PC-3 (cell line): ENCODE data around the gene LMBRD1. TPM values are rescaled to one million over a fixed set of nuclear protein-coding genes. Genes with fewer than 3 reads are reported as not detected.

Experiments used
- ATAC-seq: fragments of 200-7000 bp; cut with Tn5 transposase; 2 replicates; pipeline ENCODE4 v1.9.1; 2020; ENCODE audit warnings: mild to moderate bottlenecking, moderate library complexity
- BruUV-seq: library from RNA; stranded (reverse); fragments of 400-500 nt; replicated peaks from 2 replicates; lab custom pipeline; 2021; lab: Mats Ljungman, UMichigan
- CTCF ChIA-PET: fragments of 300-600 bp; sonication (Branson Sonifier 250); formaldehyde crosslinking; loops from one replicate; lab custom pipeline; 2022; ENCODE audit warnings: antibody characterized with exemption; lab: Charles Lee
- POLR2A ChIA-PET: fragments of 300-600 bp; sonication (Branson Sonifier 250); formaldehyde crosslinking; loops from one replicate; lab custom pipeline; 2022; ENCODE audit warnings: antibody characterized with exemption; ENCODE audit not compliant: unreplicated experiment; lab: Charles Lee
- DNase-seq: peaks from one replicate; pipeline ENCODE4 v3.0.0-alpha.2; 2015
- H2AFZ ChIP-seq: fragments of 300-600 bp; sonication (generic); 2 replicates; pipeline ENCODE4 v1.6.0; 2016; ENCODE audit warnings: antibody characterized with exemption, low read length
- H3F3A ChIP-seq: fragments of 300-600 bp; sonication (generic); one replicate; pipeline ENCODE4 v1.6.0; 2017; ENCODE audit warnings: antibody characterized with exemption, low read length, control low read depth, mild to moderate bottlenecking; ENCODE audit not compliant: unreplicated experiment
- H3K27ac ChIP-seq: fragments of 300-600 bp; sonication (generic); 2 replicates; pipeline ENCODE4 v1.5.1; 2016; ENCODE audit warnings: mild to moderate bottlenecking, low read length
- H3K27me3 ChIP-seq: fragments of 300-600 bp; sonication (generic); 2 replicates; pipeline ENCODE4 v1.6.1; 2016; ENCODE audit warnings: low read length, mixed read lengths
- H3K36me3 ChIP-seq: fragments of 300-600 bp; sonication (generic); 2 replicates; pipeline ENCODE4 v1.6.1; 2016; ENCODE audit warnings: low read depth, mixed run types, low read length, mixed read lengths
- H3K4me1 ChIP-seq: fragments of 300-600 bp; sonication (generic); 2 replicates; pipeline ENCODE4 v1.5.1; 2016; ENCODE audit warnings: low read length; ENCODE audit not compliant: insufficient read depth
- H3K4me2 ChIP-seq: fragments of 300-600 bp; sonication (generic); 2 replicates; pipeline ENCODE4 v1.6.0; 2016; ENCODE audit warnings: low read length
- H3K4me3 ChIP-seq: fragments of 300-600 bp; sonication (generic); 2 replicates; pipeline ENCODE4 v1.5.1; 2016; ENCODE audit warnings: mild to moderate bottlenecking, low read length, mixed read lengths
- H3K79me2 ChIP-seq: fragments of 300-600 bp; sonication (generic); 2 replicates; pipeline ENCODE4 v1.6.1; 2017; ENCODE audit warnings: low read length, mixed read lengths
- H3K9ac ChIP-seq: fragments of 300-600 bp; sonication (generic); 2 replicates; pipeline ENCODE4 v1.6.0; 2016; ENCODE audit warnings: mild to moderate bottlenecking, low read length
- H3K9me2 ChIP-seq: fragments of 300-600 bp; sonication (generic); replicated peaks from 2 replicates; pipeline ENCODE4 v1.6.1; 2016; ENCODE audit warnings: mixed run types, low read length, mixed read lengths
- H3K9me3 ChIP-seq: fragments of 300-600 bp; sonication (generic); 2 replicates; pipeline ENCODE4 v1.6.1; 2016; ENCODE audit warnings: low read length, mixed read lengths
- H4K20me1 ChIP-seq: fragments of 300-600 bp; sonication (generic); 2 replicates; pipeline ENCODE4 v1.6.1; 2016; ENCODE audit warnings: low read length, mixed read lengths
- EZH2 ChIP-seq: fragments of 300-600 bp; sonication (generic); IDR thresholded peaks from one replicate; pipeline ENCODE4 v1.6.1; 2017; ENCODE audit warnings: antibody characterized with exemption, mild to moderate bottlenecking, low read length; ENCODE audit not compliant: unreplicated experiment
- EZH2phosphoT487 ChIP-seq: fragments of 300-600 bp; sonication (generic); IDR thresholded peaks from 2 replicates; pipeline ENCODE4 v1.6.1; 2018; ENCODE audit warnings: mild to moderate bottlenecking, antibody characterized with exemption, low read length, borderline replicate concordance
- intact Hi-C: fragments of 100-400 bp; cut with micrococcal nuclease; formaldehyde crosslinking; loops from 2 replicates; pipeline ENCODE4 v1.9.0; 2023
- total RNA-seq: library from RNA; depleted of rRNA; stranded (reverse); fragments of >200 nt; gene quantifications from 2 replicates; pipeline ENCODE4 v1.2.3, GENCODE V29; 2014
- TF ChIP-seq, protein P1 (sequence below): fragments of 300-600 bp; sonication (generic); conservative IDR thresholded peaks from 2 replicates; pipeline ENCODE4 v1.5.1; 2017; ENCODE audit warnings: antibody characterized with exemption, low read depth, mild to moderate bottlenecking, low read length

LMBRD1 gene
- total RNA-seq, 1 experiment from 2014 or later = 5.4 TPM

DNA sequence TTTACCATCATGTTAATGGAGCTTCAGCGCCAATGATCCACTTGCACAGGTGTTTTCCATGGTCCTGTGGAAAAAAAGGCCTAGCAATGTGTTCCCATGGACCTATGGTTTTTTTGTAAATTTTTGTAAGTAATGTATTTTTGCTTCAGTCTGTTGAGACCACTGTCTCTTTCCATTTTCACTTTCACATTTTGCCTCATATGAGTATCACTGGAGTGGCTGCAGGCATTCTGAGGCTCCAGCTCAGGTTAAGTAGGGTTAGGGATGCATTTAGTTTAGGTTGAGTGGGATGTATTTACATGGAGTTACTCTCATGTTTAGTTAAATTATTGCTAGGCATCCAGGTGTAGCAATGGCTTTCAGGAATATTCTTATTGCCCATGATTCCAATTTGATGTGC lies 19.2 kb upstream of the LMBRD1 start:
- no TSS peak for BruUV-seq
- no peak overlapping the region for H3K27ac ChIP-seq

GRCh38 chr6:69813508-69813907 lies 16.7 kb upstream of the LMBRD1 start:
- Histone ChIP-seq H3K4me1 (no peaks in the 10 kb centered on the region), H3F3A (no peaks in the 10 kb centered on the region), H3K9me3 (no peaks in the 10 kb centered on the region), H3K27me3 (no peaks in the 10 kb centered on the region), H3K9me2 (no peaks in the 10 kb centered on the region), H3K27ac (no peak overlapping the region), H3K4me2 (no peak overlapping the region), H3K4me3 (no peak overlapping the region), H3K9ac (no peak overlapping the region), H3K36me3 (no peaks in the 10 kb centered on the region), H3K79me2 (no peaks in the 10 kb centered on the region), H4K20me1 (no peaks in the 10 kb centered on the region), H2AFZ (no peak overlapping the region)
- ChIA-PET POLR2A (no interaction called here), CTCF (no interaction called here)
- TF ChIP-seq EZH2phosphoT487 (no peak), EZH2 (no peak)
- TF ChIP-seq, protein P1, sequence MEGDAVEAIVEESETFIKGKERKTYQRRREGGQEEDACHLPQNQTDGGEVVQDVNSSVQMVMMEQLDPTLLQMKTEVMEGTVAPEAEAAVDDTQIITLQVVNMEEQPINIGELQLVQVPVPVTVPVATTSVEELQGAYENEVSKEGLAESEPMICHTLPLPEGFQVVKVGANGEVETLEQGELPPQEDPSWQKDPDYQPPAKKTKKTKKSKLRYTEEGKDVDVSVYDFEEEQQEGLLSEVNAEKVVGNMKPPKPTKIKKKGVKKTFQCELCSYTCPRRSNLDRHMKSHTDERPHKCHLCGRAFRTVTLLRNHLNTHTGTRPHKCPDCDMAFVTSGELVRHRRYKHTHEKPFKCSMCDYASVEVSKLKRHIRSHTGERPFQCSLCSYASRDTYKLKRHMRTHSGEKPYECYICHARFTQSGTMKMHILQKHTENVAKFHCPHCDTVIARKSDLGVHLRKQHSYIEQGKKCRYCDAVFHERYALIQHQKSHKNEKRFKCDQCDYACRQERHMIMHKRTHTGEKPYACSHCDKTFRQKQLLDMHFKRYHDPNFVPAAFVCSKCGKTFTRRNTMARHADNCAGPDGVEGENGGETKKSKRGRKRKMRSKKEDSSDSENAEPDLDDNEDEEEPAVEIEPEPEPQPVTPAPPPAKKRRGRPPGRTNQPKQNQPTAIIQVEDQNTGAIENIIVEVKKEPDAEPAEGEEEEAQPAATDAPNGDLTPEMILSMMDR = no peak
- DNase-seq (no peak), ATAC-seq (no peak)
- intact Hi-C loops = no loop called here
- no TSS peak for BruUV-seq

More for the DNA sequence above, 19.2 kb upstream of the LMBRD1 start:
- Histone ChIP-seq H3K9me3 (no peaks in the 10 kb centered on the region), H3K4me2 (no peak overlapping the region), H3K36me3 (no peaks in the 10 kb centered on the region), H3K79me2 (no peaks in the 10 kb centered on the region), H4K20me1 (no peaks in the 10 kb centered on the region), H2AFZ (no peak overlapping the region), H3K9ac (no peak overlapping the region), H3K9me2 (no peaks in the 10 kb centered on the region), H3F3A (no peaks in the 10 kb centered on the region), H3K4me1 (no peaks in the 10 kb centered on the region), H3K4me3 (no peak overlapping the region), H3K27me3 (no peaks in the 10 kb centered on the region)
- ChIA-PET CTCF (no interaction called here), POLR2A (no interaction called here)
- TF ChIP-seq, protein P1 = no peak
- TF ChIP-seq EZH2 (no peak), EZH2phosphoT487 (no peak)
- DNase-seq (no peak), ATAC-seq (no peak)
- intact Hi-C loops = no loop called here

DNA sequence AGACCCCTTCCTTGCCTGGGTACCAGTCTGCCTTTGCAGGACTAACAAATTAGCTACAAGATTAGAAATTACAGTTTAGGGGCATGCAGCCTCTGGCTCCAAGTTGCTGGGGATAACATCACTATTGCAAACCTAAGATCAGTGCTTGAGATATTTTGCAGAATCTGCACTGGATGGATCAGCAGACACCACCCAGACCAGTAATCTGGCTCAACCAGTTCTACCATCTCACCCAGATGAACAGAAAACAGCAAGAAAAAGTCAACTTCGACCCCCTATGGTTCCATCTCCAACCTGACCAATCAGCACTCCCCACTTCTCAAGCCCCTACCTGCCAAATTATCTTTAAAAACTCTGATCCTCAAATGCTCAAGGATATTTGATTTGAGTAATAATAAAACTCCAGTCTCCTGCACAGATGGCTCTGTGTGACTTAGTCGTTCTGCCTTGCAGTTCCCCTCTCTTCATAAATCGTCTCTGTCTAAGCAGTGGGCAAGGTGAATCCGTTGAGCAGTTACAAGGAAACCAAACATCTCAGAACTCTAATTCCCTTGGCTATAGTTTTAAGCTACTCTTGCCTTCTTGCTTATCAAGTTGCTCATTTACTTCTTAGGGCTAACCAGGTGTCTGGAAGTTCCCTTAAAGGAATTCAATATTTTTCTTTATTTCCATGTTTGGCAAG lies 16.1 kb upstream of the LMBRD1 start:
- Histone ChIP-seq H3K36me3 (no peaks in the 10 kb centered on the region), H3K4me2 (no peak overlapping the region), H3K79me2 (no peaks in the 10 kb centered on the region), H4K20me1 (no peaks in the 10 kb centered on the region), H3K4me1 (no peaks in the 10 kb centered on the region), H3F3A (no peaks in the 10 kb centered on the region), H3K27me3 (no peaks in the 10 kb centered on the region), H3K4me3 (no peak overlapping the region), H2AFZ (no peak overlapping the region), H3K9me3 (no peaks in the 10 kb centered on the region), H3K27ac (no peak overlapping the region), H3K9me2 (no peaks in the 10 kb centered on the region), H3K9ac (no peak overlapping the region)
- BruUV-seq = no TSS peak
- CTCF ChIA-PET = interaction anchor here (0.6 kb wide), 1 partner anchor 17 kb away, joined by 3 read pairs; no protein-coding TSS in a partner anchor
- POLR2A ChIA-PET = no interaction called here
- ATAC-seq (no peak), DNase-seq (peak; percentile 15)
- TF ChIP-seq EZH2 (no peak), EZH2phosphoT487 (no peak)
- TF ChIP-seq, protein P1 = no peak
- intact Hi-C loops = no loop called here
